Measurements from ENCODE around the gene EFNB3.
A peak's percentile ranks its signal among the peaks of the same experiment; 100 is the strongest.

EFNB3 gene

DNA sequence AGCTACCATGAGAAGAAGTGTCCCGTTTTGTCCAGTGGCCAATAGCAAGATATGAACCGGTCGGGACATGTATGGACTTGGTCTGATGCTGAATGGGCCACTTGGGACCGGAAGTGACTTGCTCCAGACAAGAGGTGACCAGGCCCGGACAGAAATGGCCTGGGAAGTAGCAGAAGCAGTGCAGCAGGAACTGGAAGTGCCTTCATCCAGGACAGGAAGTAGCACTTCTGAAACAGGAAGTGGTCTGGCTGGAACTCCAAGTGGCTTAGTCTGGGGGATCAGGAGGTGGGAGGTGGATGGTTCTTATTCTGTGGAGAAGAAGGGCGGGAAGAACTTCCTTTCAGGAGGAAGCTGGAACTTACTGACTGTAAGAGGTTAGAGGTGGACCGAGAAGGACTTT is 5.3 kb downstream of the EFNB3 start:
- H3K27ac ChIP-seq, result no peak overlapping the region
- TF ChIP-seq, protein P1, sequence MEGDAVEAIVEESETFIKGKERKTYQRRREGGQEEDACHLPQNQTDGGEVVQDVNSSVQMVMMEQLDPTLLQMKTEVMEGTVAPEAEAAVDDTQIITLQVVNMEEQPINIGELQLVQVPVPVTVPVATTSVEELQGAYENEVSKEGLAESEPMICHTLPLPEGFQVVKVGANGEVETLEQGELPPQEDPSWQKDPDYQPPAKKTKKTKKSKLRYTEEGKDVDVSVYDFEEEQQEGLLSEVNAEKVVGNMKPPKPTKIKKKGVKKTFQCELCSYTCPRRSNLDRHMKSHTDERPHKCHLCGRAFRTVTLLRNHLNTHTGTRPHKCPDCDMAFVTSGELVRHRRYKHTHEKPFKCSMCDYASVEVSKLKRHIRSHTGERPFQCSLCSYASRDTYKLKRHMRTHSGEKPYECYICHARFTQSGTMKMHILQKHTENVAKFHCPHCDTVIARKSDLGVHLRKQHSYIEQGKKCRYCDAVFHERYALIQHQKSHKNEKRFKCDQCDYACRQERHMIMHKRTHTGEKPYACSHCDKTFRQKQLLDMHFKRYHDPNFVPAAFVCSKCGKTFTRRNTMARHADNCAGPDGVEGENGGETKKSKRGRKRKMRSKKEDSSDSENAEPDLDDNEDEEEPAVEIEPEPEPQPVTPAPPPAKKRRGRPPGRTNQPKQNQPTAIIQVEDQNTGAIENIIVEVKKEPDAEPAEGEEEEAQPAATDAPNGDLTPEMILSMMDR (conservative IDR thresholded peaks at IDR 0.05), result no peak

GRCh38 chr17:7711051-7711755 is 6.2 kb downstream of the EFNB3 start:
- TF ChIP-seq, protein P1 (conservative IDR thresholded peaks at IDR 0.05), result no peak
- no peak overlapping the region for H3K27ac ChIP-seq

GRCh38 chr17:7712111-7712771 is 7.2 kb downstream of the EFNB3 start:
- TF ChIP-seq, protein P1 (conservative IDR thresholded peaks at IDR 0.05), result no peak
- no peak overlapping the region; the same call in 1 of the 2 replicates for H3K27ac ChIP-seq

DNA sequence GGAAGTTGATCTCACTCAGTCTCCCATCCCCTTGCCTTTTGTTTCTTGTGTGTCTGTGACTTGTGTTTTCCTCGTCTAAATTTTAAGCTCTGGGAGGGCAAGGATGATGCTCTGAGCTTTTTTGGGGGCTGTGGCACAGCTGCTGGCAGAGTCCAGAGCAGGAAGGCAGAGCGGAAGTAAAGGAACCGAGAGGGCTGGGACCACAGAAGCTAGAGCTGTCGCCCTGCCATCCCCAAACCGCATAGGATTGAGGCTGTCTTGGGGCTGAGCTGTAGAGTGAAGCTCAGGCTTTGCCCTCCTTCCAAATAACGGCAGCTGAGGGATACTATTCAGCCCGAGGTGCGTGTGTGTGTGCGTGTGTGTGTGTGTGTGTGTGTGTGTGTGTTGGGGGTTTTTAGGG is 8.8 kb downstream of the EFNB3 start:
- TF ChIP-seq, protein P1 (conservative IDR thresholded peaks at IDR 0.05), result no peak
- H3K27ac ChIP-seq, result no peak overlapping the region

DNA sequence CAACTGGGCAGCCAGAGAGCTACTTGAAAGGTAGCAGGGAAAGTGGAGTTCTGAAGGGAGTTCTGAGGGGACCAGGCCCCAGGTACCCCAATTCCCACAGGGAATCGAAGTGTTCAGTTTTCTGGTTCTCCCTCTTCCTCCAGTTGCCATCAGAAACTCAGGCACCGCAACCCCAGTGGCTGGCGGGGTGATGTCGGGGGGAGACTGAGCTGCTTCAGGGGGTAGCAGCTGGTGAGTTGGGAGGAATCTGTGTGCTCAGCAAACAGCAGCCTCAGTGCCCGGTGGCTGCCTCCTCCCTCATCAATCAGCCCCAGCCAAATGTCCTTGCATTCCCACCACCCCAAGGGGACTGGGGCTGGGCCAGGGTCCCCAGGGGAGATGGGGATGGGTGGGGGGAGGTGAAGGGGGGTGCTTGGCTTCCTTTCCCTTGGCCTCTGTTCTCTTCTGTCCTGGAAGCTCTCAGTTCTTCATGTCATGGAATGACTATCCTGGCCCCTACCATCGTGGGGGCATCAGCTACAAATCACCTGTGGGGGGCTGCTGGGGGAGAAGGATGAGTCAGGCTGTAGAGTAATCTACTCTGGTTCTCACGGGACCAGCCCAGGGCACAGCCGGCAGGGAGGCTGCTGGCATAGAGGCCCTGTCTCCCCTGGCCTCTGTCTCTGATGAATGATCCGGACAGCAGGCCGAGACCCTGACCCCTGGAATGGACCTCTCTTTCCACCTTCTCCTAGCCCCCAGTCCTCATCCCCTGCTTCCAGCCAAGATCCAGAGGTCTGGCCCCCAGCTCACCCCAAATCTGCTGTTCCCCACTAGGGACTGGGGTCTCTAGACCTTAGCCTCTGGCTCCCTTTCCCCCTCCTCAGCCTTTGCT is 10.0 kb downstream of the EFNB3 start:
- H3K27ac ChIP-seq, result no peak overlapping the region

DNA sequence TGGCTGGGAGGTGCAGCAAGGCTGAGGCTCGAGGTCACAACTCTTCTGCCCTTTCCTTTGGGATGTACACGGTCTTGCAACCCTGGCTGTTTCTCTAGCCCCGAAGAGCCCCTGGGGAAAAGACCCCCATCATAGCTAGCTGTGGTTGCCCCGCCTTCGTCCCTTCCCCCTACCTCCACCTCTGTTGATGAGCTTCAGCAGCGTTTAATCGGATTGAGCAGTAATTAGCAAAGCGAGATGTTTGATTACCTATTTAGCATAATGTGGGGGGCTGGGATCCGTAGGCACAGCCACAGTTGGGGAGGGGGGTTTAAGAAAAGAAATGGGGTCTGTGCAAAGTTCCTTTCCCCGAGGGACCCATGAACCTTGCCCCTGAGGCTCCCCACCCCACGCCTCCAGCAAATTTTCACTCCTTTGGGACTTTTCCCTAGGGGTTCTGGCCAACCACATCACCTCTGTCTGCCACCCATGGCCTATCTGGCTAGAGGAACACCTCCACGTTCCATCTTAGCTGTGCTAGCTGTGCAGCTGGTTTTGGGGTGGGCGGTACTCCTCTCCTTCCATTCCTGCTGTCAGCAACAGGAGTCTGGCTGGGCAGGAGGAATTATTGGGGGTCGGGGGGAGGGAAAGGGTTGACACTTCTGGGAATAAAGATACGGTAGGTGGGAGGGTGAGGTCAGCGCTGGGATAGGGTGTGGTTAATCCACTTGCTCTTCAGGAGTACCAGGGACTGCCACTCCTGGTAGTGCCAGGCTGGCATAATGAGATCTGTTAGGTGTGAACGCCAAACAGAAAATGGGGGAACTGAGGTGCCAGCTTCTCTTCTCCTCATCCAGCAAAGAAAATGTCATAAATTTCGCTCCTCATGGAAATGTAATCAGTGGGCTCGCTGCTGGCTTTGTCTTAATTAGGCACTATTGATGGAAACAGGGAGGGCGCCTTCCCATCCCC is 11.2 kb downstream of the EFNB3 start:
- TF ChIP-seq, protein P1 (conservative IDR thresholded peaks at IDR 0.05), result no peak
- peak overlapping the region; percentile 63; the same call in 1 of the 2 replicates for H3K27ac ChIP-seq

More for the DNA sequence above, 10.0 kb downstream of the EFNB3 start:
- TF ChIP-seq, protein P1 (conservative IDR thresholded peaks at IDR 0.05), result no peak

Data from VCaP (cell line).